ENCODE data around the gene HS6ST1.

DNA sequence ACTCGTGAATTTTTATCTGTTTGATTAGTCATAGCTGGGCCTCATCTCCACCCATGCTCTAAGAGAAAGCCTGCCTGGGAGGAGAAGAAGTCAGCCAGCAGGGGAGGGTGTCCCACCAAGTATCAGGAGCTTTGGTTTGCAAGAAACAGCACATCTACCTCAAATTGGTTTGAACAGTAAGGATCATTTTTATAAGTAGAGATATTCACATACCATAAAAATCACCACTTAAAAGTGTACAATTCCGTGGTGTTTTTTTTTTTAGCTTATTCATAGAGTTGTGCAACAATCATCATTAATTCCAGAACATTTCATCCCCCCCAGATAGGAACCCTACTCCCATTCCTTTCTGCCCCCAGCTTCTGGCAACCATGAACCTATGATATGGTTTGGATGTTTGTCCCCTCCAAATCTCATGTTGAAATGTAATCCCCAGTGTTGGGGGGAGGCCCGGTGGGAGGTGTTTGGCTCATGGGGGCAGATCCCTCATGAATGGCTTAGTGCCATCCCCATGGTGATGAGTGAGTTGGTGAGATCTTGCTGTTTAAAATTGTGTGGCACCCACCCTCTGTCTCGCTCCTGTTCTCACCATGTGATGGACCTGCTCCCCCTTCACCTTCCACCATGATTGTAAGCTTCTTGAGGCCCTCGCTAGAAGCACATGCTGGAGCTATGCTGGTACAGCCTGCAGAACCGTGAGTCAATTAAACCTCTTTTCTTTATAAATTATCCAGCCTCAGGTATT, 36.2 kb upstream of the HS6ST1 start:
- TF ChIP-seq POLR2A (IDR thresholded peaks at IDR 0.05) (no peak), POLR2AphosphoS5 (IDR thresholded peaks at IDR 0.05) (no peak)
- TF ChIP-seq, protein P1, sequence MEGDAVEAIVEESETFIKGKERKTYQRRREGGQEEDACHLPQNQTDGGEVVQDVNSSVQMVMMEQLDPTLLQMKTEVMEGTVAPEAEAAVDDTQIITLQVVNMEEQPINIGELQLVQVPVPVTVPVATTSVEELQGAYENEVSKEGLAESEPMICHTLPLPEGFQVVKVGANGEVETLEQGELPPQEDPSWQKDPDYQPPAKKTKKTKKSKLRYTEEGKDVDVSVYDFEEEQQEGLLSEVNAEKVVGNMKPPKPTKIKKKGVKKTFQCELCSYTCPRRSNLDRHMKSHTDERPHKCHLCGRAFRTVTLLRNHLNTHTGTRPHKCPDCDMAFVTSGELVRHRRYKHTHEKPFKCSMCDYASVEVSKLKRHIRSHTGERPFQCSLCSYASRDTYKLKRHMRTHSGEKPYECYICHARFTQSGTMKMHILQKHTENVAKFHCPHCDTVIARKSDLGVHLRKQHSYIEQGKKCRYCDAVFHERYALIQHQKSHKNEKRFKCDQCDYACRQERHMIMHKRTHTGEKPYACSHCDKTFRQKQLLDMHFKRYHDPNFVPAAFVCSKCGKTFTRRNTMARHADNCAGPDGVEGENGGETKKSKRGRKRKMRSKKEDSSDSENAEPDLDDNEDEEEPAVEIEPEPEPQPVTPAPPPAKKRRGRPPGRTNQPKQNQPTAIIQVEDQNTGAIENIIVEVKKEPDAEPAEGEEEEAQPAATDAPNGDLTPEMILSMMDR (IDR thresholded peaks at IDR 0.05): no peak

Measured in prostate gland (tissue), 2 donors.